Measurements from ENCODE around the gene GREB1.

The GREB1 gene

GRCh38 chr2:11566383-11566782, 32.5 kb downstream of the GREB1 start:
- Histone ChIP-seq H3K9ac (ENCODE audit: low read length) (no peak overlapping the region), H3F3A (ENCODE audit: insufficient read depth, low read length) (no peaks in the 10 kb centered on the region), H3K36me3 (ENCODE audit: insufficient read depth, low read length) (no peaks in the 10 kb centered on the region), H2AFZ (ENCODE audit: low read length) (no peak overlapping the region), H3K9me3 (ENCODE audit: low read length) (no peaks in the 10 kb centered on the region), H3K79me2 (ENCODE audit: insufficient read depth, low read length) (no peaks in the 10 kb centered on the region), H4K20me1 (ENCODE audit: insufficient read depth, low read length) (no peaks in the 10 kb centered on the region), H3K4me1 (ENCODE audit: insufficient read depth, low read length, severe bottlenecking) (no peaks in the 10 kb centered on the region), H3K4me2 (ENCODE audit: low read length) (no peak overlapping the region), H3K9me2 (ENCODE audit: low read depth, low read length) (no peaks in the 10 kb centered on the region), H3K27ac (ENCODE audit: low read depth, low read length, poor library complexity, severe bottlenecking) (no peak overlapping the region), H3K4me3 (ENCODE audit: low read depth, low read length, poor library complexity, severe bottlenecking) (no peak overlapping the region), H3K27me3 (ENCODE audit: insufficient read depth, low read length) (no peaks in the 10 kb centered on the region)
- TF ChIP-seq, protein P1, sequence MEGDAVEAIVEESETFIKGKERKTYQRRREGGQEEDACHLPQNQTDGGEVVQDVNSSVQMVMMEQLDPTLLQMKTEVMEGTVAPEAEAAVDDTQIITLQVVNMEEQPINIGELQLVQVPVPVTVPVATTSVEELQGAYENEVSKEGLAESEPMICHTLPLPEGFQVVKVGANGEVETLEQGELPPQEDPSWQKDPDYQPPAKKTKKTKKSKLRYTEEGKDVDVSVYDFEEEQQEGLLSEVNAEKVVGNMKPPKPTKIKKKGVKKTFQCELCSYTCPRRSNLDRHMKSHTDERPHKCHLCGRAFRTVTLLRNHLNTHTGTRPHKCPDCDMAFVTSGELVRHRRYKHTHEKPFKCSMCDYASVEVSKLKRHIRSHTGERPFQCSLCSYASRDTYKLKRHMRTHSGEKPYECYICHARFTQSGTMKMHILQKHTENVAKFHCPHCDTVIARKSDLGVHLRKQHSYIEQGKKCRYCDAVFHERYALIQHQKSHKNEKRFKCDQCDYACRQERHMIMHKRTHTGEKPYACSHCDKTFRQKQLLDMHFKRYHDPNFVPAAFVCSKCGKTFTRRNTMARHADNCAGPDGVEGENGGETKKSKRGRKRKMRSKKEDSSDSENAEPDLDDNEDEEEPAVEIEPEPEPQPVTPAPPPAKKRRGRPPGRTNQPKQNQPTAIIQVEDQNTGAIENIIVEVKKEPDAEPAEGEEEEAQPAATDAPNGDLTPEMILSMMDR (IDR thresholded peaks at IDR 0.05; ENCODE audit: low read length): no peak
- no peak for TF ChIP-seq EZH2 (IDR thresholded peaks at IDR 0.05; ENCODE audit: borderline replicate concordance, low read length)

GRCh38 chr2:11567631-11568031, 33.8 kb downstream of the GREB1 start:
- TF ChIP-seq, protein P1 (IDR thresholded peaks at IDR 0.05; ENCODE audit: low read length): no peak
- no peak for TF ChIP-seq EZH2 (IDR thresholded peaks at IDR 0.05; ENCODE audit: borderline replicate concordance, low read length)
- H3K9ac ChIP-seq (ENCODE audit: low read length): no peak overlapping the region
- no peaks in the 10 kb centered on the region for H3K36me3 ChIP-seq (ENCODE audit: insufficient read depth, low read length)
- H3K27ac ChIP-seq (ENCODE audit: low read depth, low read length, poor library complexity, severe bottlenecking): no peak overlapping the region
- no peak overlapping the region for H3K4me2 ChIP-seq (ENCODE audit: low read length)
- no peak overlapping the region for H2AFZ ChIP-seq (ENCODE audit: low read length)
- H3K27me3 ChIP-seq (ENCODE audit: insufficient read depth, low read length): no peaks in the 10 kb centered on the region
- no peaks in the 10 kb centered on the region for H3F3A ChIP-seq (ENCODE audit: insufficient read depth, low read length)
- no peaks in the 10 kb centered on the region for H3K79me2 ChIP-seq (ENCODE audit: insufficient read depth, low read length)
- no peak overlapping the region for H3K4me3 ChIP-seq (ENCODE audit: low read depth, low read length, poor library complexity, severe bottlenecking)
- no peaks in the 10 kb centered on the region for H4K20me1 ChIP-seq (ENCODE audit: insufficient read depth, low read length)
- no peaks in the 10 kb centered on the region for H3K9me2 ChIP-seq (ENCODE audit: low read depth, low read length)
- H3K4me1 ChIP-seq (ENCODE audit: insufficient read depth, low read length, severe bottlenecking): no peaks in the 10 kb centered on the region
- H3K9me3 ChIP-seq (ENCODE audit: low read length): no peaks in the 10 kb centered on the region

- H3F3A ChIP-seq (ENCODE audit: insufficient read depth, low read length): no peaks in the 10 kb centered on the region
- TF ChIP-seq, protein P1 (IDR thresholded peaks at IDR 0.05; ENCODE audit: low read length): no peak
- TF ChIP-seq EZH2 (IDR thresholded peaks at IDR 0.05; ENCODE audit: borderline replicate concordance, low read length): no peak
- no peak overlapping the region for H3K4me3 ChIP-seq (ENCODE audit: low read depth, low read length, poor library complexity, severe bottlenecking)
- H3K27me3 ChIP-seq (ENCODE audit: insufficient read depth, low read length): no peaks in the 10 kb centered on the region
- no peak overlapping the region for H2AFZ ChIP-seq (ENCODE audit: low read length)
- no peaks in the 10 kb centered on the region for H3K4me1 ChIP-seq (ENCODE audit: insufficient read depth, low read length, severe bottlenecking)
- H3K9me3 ChIP-seq (ENCODE audit: low read length): no peaks in the 10 kb centered on the region
- H3K27ac ChIP-seq (ENCODE audit: low read depth, low read length, poor library complexity, severe bottlenecking): no peak overlapping the region
- no peaks in the 10 kb centered on the region for H3K9me2 ChIP-seq (ENCODE audit: low read depth, low read length)
- H3K4me2 ChIP-seq (ENCODE audit: low read length): no peak overlapping the region
- H4K20me1 ChIP-seq (ENCODE audit: insufficient read depth, low read length): no peaks in the 10 kb centered on the region
- no peak overlapping the region for H3K9ac ChIP-seq (ENCODE audit: low read length)
- no peaks in the 10 kb centered on the region for H3K79me2 ChIP-seq (ENCODE audit: insufficient read depth, low read length)
- H3K36me3 ChIP-seq (ENCODE audit: insufficient read depth, low read length): no peaks in the 10 kb centered on the region
Observed at GRCh38 chr2:11568436-11568835, 34.6 kb downstream of the GREB1 start.
